ENCODE data around the gene DISP1.
A peak's percentile ranks its signal among the peaks of the same experiment; 100 is the strongest.

The DISP1 gene, protein sequence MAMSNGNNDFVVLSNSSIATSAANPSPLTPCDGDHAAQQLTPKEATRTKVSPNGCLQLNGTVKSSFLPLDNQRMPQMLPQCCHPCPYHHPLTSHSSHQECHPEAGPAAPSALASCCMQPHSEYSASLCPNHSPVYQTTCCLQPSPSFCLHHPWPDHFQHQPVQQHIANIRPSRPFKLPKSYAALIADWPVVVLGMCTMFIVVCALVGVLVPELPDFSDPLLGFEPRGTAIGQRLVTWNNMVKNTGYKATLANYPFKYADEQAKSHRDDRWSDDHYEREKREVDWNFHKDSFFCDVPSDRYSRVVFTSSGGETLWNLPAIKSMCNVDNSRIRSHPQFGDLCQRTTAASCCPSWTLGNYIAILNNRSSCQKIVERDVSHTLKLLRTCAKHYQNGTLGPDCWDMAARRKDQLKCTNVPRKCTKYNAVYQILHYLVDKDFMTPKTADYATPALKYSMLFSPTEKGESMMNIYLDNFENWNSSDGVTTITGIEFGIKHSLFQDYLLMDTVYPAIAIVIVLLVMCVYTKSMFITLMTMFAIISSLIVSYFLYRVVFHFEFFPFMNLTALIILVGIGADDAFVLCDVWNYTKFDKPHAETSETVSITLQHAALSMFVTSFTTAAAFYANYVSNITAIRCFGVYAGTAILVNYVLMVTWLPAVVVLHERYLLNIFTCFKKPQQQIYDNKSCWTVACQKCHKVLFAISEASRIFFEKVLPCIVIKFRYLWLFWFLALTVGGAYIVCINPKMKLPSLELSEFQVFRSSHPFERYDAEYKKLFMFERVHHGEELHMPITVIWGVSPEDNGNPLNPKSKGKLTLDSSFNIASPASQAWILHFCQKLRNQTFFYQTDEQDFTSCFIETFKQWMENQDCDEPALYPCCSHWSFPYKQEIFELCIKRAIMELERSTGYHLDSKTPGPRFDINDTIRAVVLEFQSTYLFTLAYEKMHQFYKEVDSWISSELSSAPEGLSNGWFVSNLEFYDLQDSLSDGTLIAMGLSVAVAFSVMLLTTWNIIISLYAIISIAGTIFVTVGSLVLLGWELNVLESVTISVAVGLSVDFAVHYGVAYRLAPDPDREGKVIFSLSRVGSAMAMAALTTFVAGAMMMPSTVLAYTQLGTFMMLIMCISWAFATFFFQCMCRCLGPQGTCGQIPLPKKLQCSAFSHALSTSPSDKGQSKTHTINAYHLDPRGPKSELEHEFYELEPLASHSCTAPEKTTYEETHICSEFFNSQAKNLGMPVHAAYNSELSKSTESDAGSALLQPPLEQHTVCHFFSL (N-terminal part only)

DNA sequence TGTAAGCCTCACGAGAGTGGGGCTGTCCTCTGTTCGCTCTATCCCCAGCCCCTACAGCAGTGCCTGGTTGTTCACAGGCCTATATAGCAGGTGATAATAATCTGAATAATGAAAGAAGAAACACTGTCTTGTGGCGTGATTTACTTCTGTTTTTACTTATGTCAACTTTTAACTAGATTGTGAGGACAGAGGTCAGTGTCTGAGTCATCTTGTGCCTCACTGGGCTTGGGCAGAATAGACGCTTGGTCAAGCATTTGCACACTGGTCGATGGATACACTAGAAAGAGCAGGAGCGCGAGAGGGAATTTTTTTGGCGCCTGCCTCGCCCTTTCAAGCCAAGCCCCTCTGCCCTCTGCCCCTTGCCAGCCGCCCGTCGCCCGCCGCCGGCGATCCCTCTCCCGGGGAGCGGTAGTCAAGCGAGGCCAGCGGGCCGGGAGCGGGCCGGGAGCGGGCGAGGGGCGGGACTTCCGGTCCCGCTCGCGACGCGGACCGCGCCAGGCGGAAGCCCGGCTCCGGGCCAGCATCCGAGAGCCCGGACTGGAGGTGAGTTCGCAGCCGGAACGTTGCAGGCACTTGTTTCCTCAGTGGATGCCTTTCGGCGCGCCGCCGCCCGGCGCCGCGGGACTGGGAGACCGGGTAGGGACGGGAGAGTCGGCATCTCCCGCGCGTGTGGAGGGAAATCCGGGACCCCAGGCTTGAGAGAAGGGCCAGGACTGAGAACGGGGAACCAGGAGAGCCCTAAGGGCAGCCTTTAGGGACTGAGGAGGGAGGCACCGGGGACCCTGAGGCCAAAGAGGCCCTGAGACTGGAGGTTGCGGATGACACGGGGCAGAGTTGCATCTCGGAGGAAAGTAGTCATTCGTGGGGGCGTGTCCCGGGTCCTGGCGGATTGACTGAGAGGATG, at the start of gene DISP1:
TSS of gene DISP1 (plus strand) at position 504 of the 904 bp plus-strand sequence. CDS start 127,785 bp downstream, outside the sequence.
- DNase-seq (ENCODE audit: low read depth), result peak; percentile 51

- no peak for DNase-seq (ENCODE audit: low read depth)
These were observed 47.7 kb upstream of the DISP1 start for GRCh38 chr1:222767152-222767571.

DNA sequence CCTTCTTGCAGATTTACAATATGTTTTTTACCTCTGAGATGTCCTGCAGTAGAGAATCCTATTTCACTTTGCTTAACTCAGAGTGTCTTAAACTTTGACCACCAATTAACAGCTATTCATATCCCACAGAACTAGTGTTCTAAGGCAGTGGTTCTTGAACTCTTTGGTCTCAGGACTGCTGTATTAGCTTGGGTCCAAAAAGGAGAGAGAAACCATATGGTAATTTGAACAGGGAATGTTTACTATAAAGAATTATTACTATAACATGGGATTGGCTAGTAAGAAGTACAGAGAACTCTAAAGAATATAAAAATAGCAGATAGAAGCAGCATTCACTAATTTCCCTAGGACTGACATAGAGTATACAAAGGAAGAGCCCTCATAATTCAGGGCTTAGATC, 46.2 kb upstream of the DISP1 start:
- no peak for DNase-seq (ENCODE audit: low read depth)

DNA sequence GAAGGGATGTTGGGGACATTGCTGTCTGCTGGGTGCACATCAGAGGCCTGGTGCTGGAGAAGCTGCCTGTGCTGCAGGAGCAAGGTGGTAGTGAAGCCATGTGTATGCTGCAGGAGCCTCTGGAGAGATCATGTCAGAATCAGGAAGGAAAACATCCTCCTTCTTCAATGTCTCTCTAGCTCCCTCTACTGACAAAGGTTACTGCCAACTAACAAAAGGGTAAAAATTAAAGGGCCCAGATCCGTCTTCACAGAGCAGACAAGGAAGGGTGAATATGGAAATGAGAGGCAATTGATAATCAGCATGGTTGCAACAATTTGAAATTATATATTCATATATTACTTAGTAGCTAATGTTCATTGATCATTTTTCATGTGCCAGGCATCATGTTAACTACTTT, 45.7 kb upstream of the DISP1 start:
- no peak for DNase-seq (ENCODE audit: low read depth)

DNA sequence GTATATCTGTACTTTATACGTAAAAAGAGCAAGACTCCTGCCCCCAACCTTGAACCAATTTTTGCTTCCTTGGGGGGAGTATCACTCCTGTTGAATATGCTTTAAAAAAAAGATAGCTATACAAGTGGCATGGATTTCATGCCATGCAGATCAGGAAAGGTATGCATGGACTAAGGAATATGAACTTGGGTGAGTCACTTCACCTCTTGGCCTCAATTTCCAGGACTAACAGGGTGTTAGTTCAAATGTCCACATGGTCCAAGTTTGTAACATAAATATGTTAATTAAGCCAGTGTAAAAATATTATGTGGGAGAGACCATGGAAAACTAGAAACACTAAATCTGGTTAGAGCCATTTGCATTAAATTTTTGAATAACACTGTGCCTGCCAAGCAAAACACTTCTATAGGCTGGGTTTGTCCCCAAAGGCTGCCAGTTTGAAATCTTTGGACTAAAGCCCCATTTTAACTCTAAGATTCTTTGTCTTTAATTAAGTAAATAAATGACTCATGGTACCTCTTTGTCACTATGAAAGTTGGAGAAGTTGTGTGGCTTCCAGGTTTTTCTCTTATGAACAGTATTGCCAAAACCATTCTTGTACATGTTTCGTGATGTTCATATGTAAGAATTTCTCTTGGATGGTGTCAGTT, 44.7 kb upstream of the DISP1 start:
- no peak for DNase-seq (ENCODE audit: low read depth)

- DNase-seq (ENCODE audit: low read depth), result no peak
These were observed 41.9 kb upstream of the DISP1 start for GRCh38 chr1:222772996-222773379.

- DNase-seq (ENCODE audit: low read depth), result no peak
These were observed 37.4 kb upstream of the DISP1 start for GRCh38 chr1:222777463-222777862.

GRCh38 chr1:222777977-222778376, 36.9 kb upstream of the DISP1 start:
- no peak for DNase-seq (ENCODE audit: low read depth)

GRCh38 chr1:222781251-222781650, 33.6 kb upstream of the DISP1 start:
- no peak for DNase-seq (ENCODE audit: low read depth)

- DNase-seq (ENCODE audit: low read depth), result no peak
These were observed 31.8 kb upstream of the DISP1 start for GRCh38 chr1:222783051-222783450.

GRCh38 chr1:222784371-222784770, 30.5 kb upstream of the DISP1 start:
- DNase-seq (ENCODE audit: low read depth), result no peak

- no peak for DNase-seq (ENCODE audit: low read depth)
These were observed 29.9 kb upstream of the DISP1 start for GRCh38 chr1:222784916-222785315.

DNA sequence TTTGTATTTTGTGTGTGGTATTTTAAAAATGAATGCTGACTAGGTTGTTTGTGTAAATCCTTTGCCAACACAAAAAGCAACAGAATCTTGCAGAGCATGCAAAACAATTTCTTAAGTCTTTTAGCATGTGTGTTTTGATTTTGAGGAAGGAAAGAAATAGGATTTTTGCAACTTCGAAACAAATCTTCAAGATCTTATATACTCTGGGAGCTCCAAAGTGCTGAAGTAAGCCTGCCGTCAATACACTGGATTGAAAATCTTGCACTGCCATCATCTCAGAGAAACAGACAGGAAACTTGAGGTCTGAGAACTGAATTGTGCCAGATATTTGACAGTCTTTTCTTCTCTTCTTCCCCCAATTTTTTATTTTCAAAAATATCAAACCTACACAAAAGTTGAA, 29.3 kb upstream of the DISP1 start:
- no peak for DNase-seq (ENCODE audit: low read depth)

GRCh38 chr1:222786121-222786520, 28.7 kb upstream of the DISP1 start:
- DNase-seq (ENCODE audit: low read depth), result no peak

DNA sequence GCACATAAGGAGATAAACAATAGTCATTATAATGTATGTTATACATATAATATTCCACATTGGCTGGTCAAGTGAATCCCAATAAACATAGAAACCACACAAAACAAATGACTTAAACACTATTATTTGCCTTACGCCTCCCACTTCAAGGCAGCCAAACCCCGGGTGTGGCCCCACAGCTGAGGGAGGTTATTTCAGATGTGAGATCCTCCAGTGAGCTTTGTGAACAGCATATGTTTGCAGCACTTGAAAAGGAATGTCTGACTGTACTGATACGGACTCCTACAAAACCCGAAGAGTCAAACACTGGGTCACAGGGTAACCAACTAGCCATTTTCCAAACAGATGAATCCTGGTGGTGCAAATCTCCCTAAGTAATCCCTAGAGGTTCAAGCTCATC, 27.1 kb upstream of the DISP1 start:
- DNase-seq (ENCODE audit: low read depth), result no peak

DNA sequence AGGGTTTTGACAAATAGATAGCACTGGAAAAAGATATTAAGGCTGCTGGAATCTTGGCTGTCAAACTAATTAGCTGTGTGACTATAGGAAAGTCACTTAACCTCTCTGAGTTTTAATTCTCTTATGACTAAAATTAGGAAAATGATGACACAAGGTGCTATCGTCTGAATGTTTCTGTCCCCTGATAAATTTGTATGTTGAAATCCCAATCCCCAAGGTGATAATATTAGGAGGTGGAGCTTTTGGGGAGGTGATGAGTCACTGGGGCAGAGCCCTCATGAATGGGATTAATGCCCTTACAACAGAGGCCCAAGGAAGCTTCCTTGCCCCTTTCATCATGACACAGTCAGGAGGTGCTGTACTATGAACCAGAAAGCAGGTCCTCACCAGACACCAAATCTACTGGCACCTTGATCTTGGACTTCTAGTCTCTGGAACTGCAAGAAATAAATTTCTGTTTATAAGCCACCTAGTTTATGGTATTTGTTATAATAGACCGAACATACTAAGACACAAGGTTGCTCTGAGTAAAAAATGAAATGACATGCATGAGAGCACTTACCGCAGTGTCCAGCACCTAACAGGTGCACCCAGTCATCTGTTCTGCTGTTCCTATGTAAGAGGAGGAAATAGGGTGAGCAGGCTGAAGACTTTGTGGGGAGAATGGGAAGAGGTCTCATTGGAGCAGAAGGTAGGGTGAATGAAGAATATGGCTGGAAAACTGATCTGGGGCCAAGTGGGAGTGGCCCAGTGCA, 26.3 kb upstream of the DISP1 start:
- DNase-seq (ENCODE audit: low read depth), result no peak

- DNase-seq (ENCODE audit: low read depth), result no peak
These were observed 24.7 kb upstream of the DISP1 start for GRCh38 chr1:222790115-222790514.

DNA sequence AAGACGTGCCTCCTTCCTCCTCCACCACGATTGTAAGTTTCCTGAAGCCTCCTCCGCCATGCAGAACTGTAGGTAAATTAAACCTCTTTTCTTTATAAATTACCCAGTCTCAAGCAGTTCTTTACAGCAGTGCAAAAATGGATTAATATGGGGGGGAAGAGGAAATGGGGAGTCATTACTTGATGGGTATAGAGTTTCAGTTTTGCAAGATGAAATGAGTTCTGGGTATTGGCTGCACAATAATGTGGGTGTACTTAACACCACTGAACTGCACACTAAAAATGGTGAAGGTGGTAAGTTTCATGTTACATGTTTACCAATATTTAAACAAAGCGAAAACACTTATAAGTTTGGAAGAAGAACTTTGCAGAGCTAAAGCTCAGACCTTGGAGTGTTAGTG, 24.3 kb upstream of the DISP1 start:
- no peak for DNase-seq (ENCODE audit: low read depth)

- no peak for DNase-seq (ENCODE audit: low read depth)
These were observed 23.7 kb upstream of the DISP1 start for GRCh38 chr1:222791006-222791710.

Data from stimulated activated CD8-positive, alpha-beta memory T cell treated with anti-CD3 and anti-CD28 coated beads, Interleukin-15, amount 100 ng/mL, for 1 hour (primary cell).